ENCODE results near the gene FCN3. TPM values are rescaled to one million over a fixed set of nuclear protein-coding genes. Genes with fewer than 3 reads are reported as not detected.

The FCN3 gene
- total RNA-seq, 2 experiments from 2014 or later, result not detected

DNA sequence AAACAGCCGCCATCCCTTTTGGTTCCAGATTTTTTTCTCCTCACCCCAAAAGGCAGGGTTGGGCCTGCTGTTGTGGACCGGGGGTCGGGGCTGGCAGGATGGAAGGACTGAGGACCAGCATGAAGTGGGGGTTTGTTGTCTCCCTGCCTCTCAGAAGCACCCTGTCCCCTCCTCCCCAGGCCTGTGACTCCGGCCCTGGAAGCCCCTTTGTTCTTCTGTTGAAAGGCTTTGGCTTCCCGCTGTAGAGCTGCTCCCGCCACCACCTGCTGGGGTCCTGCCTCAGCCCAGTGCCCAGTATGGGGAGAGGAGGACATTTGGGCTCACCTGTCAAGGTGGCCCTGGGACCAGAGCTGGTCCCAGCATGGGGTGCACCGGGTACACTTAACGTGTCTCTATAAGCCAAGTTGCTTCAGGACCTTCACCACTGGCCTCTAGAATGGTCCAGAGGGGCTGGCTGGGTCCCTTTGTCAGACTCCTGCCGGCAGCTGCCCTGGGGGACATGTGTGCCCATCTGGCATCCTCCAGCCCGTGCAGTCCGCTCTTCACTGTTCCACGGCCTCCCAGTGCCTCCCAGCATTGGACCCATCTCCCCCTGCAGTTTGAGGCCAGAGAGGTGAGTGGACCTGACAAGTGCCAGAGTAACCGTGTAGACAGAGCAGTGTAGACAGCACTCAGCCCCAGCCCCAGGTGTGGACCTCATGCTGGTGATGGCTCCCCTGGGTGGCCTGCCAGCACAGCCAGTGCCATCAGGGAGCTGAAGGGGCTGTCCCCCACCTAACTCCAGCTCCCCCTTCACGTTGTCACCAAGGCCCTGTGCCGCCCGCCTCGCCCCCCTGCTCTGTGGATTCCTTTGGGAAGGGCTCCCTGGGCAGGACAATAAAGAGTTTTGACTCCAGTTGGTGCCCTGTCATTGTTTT is 38.9 kb downstream of the FCN3 start:
- H3K36me3 Mint-ChIP-seq (ENCODE audit: low read depth), result peaks cover 29% of the 10 kb centered on the region
- CTCF ChIA-PET, result interaction anchor here (0.5 to 1.6 kb wide), 4 partner anchors 14 to 39 kb away, joined by 3 to 5 read pairs (median 4); partner anchors contain the start of gene FCN3
- no peak for ATAC-seq
- H3K27me3 Mint-ChIP-seq, result no peaks in the 10 kb centered on the region
- intact Hi-C loops (cut with DNase I, micrococcal nuclease), result no loop called here
- H3K4me3 Mint-ChIP-seq, result no peak overlapping the region
- no peaks in the 10 kb centered on the region for H3K9me3 Mint-ChIP-seq (ENCODE audit: low read depth)
- POLR2A ChIA-PET, result no interaction called here
- no peak for DNase-seq
- peaks cover 27% of the 10 kb centered on the region for H3K4me1 Mint-ChIP-seq
- no peak overlapping the region for H3K27ac Mint-ChIP-seq

DNA sequence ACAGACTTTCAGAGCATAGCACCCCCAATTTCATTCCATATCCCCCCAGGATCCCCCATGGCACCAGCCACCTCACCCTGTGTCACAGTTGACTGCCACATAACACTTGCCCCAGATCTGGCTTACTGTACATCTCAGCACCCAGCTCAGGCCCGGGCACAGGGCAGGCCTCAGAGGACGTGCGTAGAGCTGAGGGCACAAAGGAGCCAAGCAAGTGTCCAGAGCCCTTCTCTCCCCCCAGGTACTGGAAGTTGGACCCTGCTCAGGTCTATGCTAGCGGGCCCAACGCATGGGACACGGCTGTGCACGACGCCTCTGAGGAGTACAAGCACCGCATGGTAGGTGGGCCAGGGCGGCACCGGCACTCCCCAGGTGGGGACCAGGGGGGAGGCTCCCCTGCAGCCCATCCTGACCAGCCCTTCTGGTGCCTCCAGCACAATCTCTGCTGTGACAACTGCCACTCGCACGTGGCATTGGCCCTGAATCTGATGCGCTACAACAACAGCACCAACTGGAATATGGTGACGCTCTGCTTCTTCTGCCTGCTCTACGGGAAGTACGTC is 40.8 kb downstream of the FCN3 start:
- Mint-ChIP-seq H3K9me3 (ENCODE audit: low read depth) (no peaks in the 10 kb centered on the region), H3K4me1 (peaks cover 17% of the 10 kb centered on the region), H3K4me3 (no peak overlapping the region), H3K27me3 (no peaks in the 10 kb centered on the region), H3K36me3 (ENCODE audit: low read depth) (peaks cover 31% of the 10 kb centered on the region), H3K27ac (no peak overlapping the region)
- POLR2A ChIA-PET, result interaction anchor here (1.1 kb wide), 1 partner anchor 156 kb away, joined by 3 read pairs; the partner anchor contains the start of gene WASF2
- DNase-seq (no peak), ATAC-seq (no peak)
- CTCF ChIA-PET, result interaction anchor here (0.7 to 3.6 kb wide), 15 partner anchors 10 to 397 kb away, joined by 3 to 43 read pairs (median 4); partner anchors contain the start of genes GPR3, MAP3K6 and SYTL1
- intact Hi-C loops (cut with DNase I, micrococcal nuclease), result loop anchor here in 1 of 2 experiments (2.0 kb wide), 1 partner anchor 55 kb away; no protein-coding TSS in a partner anchor

DNA sequence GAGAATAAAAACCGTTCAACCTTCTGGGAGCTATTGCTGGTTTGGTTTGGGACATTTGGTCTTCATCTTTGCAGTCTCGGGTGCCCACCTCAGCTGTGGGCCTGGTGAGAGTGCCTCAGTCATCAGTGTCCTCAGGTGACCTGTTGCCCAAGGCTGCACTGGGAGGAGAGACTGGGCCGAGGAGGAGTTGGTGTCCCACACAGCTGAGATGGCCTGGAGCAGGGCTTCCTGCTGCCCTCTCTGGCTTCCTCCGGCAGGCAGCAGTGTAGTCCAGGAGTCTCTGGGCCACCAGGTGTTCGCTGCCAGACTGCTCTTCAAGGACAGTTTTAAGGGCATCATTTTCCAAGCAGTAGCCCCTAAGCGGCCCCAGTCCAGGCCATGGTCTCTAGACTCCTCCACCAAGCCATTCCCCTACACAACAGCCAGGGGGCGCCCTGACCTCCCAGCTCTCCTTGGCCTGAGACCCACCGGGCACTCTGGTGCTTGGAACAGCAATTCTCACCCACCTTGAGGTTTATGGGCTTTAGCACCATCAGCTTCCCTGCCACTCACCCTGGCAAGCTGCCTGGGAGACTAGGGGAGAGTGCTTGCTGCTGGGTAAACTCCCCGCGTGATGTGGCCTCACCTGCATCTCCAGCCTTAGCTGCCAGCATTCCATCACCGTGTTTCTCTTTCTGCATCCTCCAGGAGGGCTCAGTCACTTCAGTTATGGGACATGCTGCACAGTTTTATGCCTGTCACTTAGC is 41.9 kb downstream of the FCN3 start:
- ChIA-PET CTCF (interaction anchor here (0.6 to 3.6 kb wide), 41 partner anchors 9 to 1392 kb away, joined by 3 to 43 read pairs (median 4); partner anchors contain the start of genes GPR3, MAP3K6 and SYTL1), POLR2A (interaction anchor here (0.6 kb wide), 3 partner anchors 193 to 1177 kb away, joined by 3 to 4 read pairs (median 3); no protein-coding TSS in a partner anchor)
- H3K9me3 Mint-ChIP-seq (ENCODE audit: low read depth), result no peaks in the 10 kb centered on the region
- H3K27me3 Mint-ChIP-seq, result no peaks in the 10 kb centered on the region
- H3K27ac Mint-ChIP-seq, result no peak overlapping the region
- intact Hi-C loops (cut with DNase I, micrococcal nuclease), result loop anchor here (1.0 to 2.0 kb wide), 3 partner anchors 56 to 63 kb away; no protein-coding TSS in a partner anchor
- peaks cover 27% of the 10 kb centered on the region for H3K4me1 Mint-ChIP-seq
- DNase-seq, result peak; percentile 72
- peaks cover 34% of the 10 kb centered on the region for H3K36me3 Mint-ChIP-seq (ENCODE audit: low read depth)
- peak; percentile 91 for ATAC-seq
- no peak overlapping the region for H3K4me3 Mint-ChIP-seq

DNA sequence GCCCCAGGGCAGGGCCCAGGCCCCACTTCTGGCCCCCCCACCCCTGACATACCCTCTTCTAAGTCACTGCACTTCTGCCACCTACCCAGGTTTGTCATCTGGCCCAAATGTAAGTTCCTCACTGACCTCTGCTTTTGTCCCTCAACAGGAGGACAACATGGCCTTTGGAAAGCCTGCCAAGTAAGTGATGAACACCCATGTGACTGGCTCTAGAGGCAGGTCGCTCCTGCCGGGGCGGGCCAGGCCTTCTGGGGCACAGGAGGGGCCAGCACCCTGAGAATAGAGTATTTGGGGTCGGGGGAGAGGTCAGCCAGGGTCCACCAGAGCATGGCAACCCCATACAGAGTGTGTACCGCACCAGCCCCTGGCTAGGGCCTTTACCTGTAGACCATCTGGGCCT is 42.7 kb downstream of the FCN3 start:
- H3K27ac Mint-ChIP-seq, result no peak overlapping the region
- ChIA-PET POLR2A (no interaction called here), CTCF (interaction anchor here (0.6 to 3.6 kb wide), 25 partner anchors 9 to 1033 kb away, joined by 3 to 43 read pairs (median 4); partner anchors contain the start of genes GPR3, MAP3K6 and SYTL1)
- H3K27me3 Mint-ChIP-seq, result no peaks in the 10 kb centered on the region
- H3K4me3 Mint-ChIP-seq, result no peak overlapping the region
- ATAC-seq (no peak), DNase-seq (no peak)
- H3K9me3 Mint-ChIP-seq (ENCODE audit: low read depth), result no peaks in the 10 kb centered on the region
- peaks cover 31% of the 10 kb centered on the region for H3K4me1 Mint-ChIP-seq
- peaks cover 36% of the 10 kb centered on the region for H3K36me3 Mint-ChIP-seq (ENCODE audit: low read depth)
- intact Hi-C loops (cut with DNase I, micrococcal nuclease), result loop anchor here (1.0 to 2.0 kb wide), 3 partner anchors 56 to 63 kb away; no protein-coding TSS in a partner anchor

DNA sequence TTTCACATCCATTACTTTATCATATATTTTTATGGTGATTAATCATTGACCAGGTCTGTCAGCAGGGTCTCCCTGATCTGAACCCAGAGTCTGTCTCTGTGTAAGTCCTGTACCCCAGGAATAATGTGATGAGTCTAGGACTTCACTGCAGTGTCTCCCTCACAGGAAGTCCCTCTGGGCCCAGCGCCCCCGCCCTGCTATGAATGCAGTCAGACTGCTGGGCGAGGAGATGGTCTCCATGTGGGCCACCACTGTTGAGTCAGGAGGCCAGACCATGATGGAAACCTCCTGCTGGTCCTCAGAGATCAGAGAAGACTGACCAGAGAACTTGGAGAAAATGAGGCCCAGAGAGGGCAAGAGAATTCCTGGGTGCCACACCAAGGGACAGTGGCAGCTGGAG is 43.2 kb downstream of the FCN3 start:
- Mint-ChIP-seq H3K27ac (no peak overlapping the region), H3K27me3 (no peaks in the 10 kb centered on the region), H3K36me3 (ENCODE audit: low read depth) (peaks cover 34% of the 10 kb centered on the region), H3K9me3 (ENCODE audit: low read depth) (no peaks in the 10 kb centered on the region), H3K4me1 (peaks cover 35% of the 10 kb centered on the region), H3K4me3 (no peak overlapping the region)
- ChIA-PET CTCF (interaction anchor here (2.2 to 3.6 kb wide), 4 partner anchors 22 to 275 kb away, joined by 10 to 30 read pairs (median 20); no protein-coding TSS in a partner anchor), POLR2A (no interaction called here)
- no peak for DNase-seq
- intact Hi-C loops (cut with DNase I, micrococcal nuclease), result no loop called here
- ATAC-seq, result no peak

DNA sequence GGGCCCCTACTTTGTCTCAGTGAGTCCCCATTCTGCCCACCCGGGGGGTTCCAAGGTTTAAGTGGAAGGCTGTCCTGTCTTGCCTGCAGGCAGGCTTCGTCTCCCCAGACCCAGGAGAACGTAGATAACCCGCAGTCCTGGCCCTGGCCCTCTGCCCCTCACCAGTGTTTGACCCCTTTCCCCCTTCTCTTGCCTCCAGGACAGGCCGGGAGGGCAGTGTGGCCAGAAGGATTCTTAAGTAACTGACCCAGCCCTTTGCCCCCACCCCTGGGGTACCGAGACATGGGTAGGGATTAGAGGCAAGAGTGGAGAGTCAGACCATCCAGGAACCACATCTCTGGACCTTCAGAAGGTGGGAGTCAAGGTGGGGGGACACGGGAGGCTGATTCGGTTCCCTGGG is 43.8 kb downstream of the FCN3 start:
- ChIA-PET POLR2A (no interaction called here), CTCF (no interaction called here)
- peak overlapping the region; percentile 11 for H3K27ac Mint-ChIP-seq
- H3K27me3 Mint-ChIP-seq, result no peaks in the 10 kb centered on the region
- peaks cover 41% of the 10 kb centered on the region for H3K4me1 Mint-ChIP-seq
- ATAC-seq (no peak), DNase-seq (no peak)
- H3K36me3 Mint-ChIP-seq (ENCODE audit: low read depth), result peaks cover 30% of the 10 kb centered on the region
- H3K4me3 Mint-ChIP-seq, result no peak overlapping the region
- H3K9me3 Mint-ChIP-seq (ENCODE audit: low read depth), result no peaks in the 10 kb centered on the region
- intact Hi-C loops (cut with DNase I, micrococcal nuclease), result no loop called here

DNA sequence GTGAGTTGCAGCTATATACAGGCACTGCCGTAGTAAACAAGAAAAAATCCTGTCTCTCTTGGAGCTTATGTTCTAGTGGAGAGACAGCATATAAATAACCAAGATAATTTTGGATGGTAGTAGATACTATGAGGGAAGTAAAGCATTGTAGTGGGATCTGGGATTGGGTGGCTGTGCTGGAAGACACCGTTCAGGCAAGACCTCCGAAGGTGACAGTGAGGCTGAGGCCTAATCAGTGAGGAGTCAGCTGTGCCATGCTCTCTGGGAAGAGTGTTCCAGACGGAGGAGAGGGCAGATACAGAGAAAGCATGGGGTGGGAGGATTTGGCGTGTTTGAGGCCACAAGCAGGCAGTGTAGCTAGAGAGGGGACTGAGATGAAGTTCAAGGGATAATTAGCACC is 46.7 kb downstream of the FCN3 start:
- POLR2A ChIA-PET, result no interaction called here
- peaks cover 36% of the 10 kb centered on the region for H3K36me3 Mint-ChIP-seq (ENCODE audit: low read depth)
- H3K9me3 Mint-ChIP-seq (ENCODE audit: low read depth), result no peaks in the 10 kb centered on the region
- H3K4me1 Mint-ChIP-seq, result peaks cover 63% of the 10 kb centered on the region
- no peak overlapping the region for H3K4me3 Mint-ChIP-seq
- peak overlapping the region; percentile 8 for H3K27ac Mint-ChIP-seq
- CTCF ChIA-PET, result interaction anchor here (0.8 to 2.7 kb wide), 5 partner anchors 14 to 279 kb away, joined by 3 to 9 read pairs (median 3); partner anchors contain the start of gene SYTL1
- ATAC-seq (no peak), DNase-seq (no peak)
- no peaks in the 10 kb centered on the region for H3K27me3 Mint-ChIP-seq
- intact Hi-C loops (cut with DNase I, micrococcal nuclease), result loop anchor here in 1 of 2 experiments (10.0 kb wide), 1 partner anchor 277 kb away; the partner anchor contains the start of gene AHDC1

DNA sequence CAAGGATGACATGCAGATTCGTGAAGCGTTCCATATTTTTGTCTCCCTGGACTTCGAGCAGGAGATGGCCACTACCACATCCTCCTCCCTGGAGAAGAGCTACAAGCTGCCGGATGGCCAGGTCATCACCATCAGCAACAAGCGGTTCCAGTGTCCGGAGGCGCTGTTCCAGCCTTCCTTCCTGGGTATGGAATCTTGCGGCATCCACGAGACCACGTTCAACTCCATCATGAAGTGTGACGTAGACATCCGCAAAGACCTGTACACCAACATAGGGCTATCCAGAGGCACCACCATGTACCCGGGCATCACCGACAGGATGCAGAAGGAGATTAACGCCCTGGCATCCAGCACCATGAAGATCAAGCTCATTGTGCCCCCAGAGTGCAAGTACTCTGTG is 49.3 kb downstream of the FCN3 start:
- Mint-ChIP-seq H3K27me3 (no peaks in the 10 kb centered on the region), H3K27ac (peak overlapping the region; percentile 25), H3K36me3 (ENCODE audit: low read depth) (peaks cover 36% of the 10 kb centered on the region), H3K4me1 (peaks cover 60% of the 10 kb centered on the region), H3K9me3 (ENCODE audit: low read depth) (no peaks in the 10 kb centered on the region), H3K4me3 (no peak overlapping the region)
- ChIA-PET POLR2A (no interaction called here), CTCF (interaction anchor here (1.1 to 1.5 kb wide), 2 partner anchors 66 to 279 kb away, joined by 6 to 7 read pairs; no protein-coding TSS in a partner anchor)
- intact Hi-C loops (cut with DNase I, micrococcal nuclease), result loop anchor here in 1 of 2 experiments (10.0 kb wide), 1 partner anchor 280 kb away; the partner anchor contains the start of gene AHDC1
- no peak for DNase-seq
- ATAC-seq, result no peak

DNA sequence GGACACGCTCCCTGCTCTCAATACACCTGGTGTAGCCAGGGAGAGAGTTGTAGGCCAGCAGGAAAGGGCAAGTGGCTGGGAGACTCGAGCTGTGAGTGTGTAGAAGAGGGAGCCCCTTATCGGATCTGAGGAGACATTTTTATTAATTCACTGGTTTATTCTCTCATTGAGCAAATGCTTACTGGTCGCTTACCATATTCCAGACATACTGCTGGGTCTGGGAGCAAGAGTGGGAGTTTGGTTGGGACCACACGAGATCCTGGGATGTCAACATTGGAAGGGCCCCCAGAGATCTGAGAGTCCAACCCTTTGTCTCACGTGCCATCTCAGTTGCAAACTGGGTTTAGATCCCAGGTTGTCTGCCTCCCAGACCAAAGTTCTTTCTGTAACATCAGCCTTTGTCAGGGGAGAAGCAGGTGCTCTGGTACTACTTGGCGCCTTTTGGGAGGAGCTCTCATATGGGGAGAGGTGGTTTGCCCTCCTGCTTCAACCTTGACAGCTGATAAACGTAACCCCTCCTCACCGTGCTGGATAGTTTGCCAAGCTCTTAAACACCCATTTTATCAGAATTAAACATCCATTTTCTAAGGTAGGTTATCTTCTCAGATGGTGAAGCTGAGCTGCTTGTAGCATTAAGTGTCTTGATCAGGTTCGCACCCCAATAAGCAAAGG is 51.9 kb downstream of the FCN3 start:
- ChIA-PET CTCF (interaction anchor here (0.7 to 2.7 kb wide), 10 partner anchors 9 to 275 kb away, joined by 3 to 23 read pairs (median 6); partner anchors contain the start of gene GPR3), POLR2A (interaction anchor here (0.6 to 0.7 kb wide), 2 partner anchors 24 to 336 kb away, joined by 3 to 9 read pairs; no protein-coding TSS in a partner anchor)
- Mint-ChIP-seq H3K36me3 (ENCODE audit: low read depth) (peaks cover 29% of the 10 kb centered on the region), H3K9me3 (ENCODE audit: low read depth) (no peaks in the 10 kb centered on the region), H3K27me3 (no peaks in the 10 kb centered on the region), H3K4me1 (peaks cover 44% of the 10 kb centered on the region), H3K27ac (peak overlapping the region; percentile 90), H3K4me3 (peak overlapping the region; percentile 94)
- no peak for DNase-seq
- intact Hi-C loops (cut with DNase I, micrococcal nuclease), result loop anchor here (1.0 to 10.0 kb wide), 14 partner anchors 18 to 1320 kb away; partner anchors contain the start of genes AHDC1 (in 2 of the 2), FAM76A (in 1 of the 2), GPR3 (in 1 of the 2) and MAP3K6 (in 1 of the 2)
- no peak for ATAC-seq
